Erythroblast (primary cell): ENCODE results near the gene CAMK1G.

ENCODE experiments used
- GATA1 ChIP-seq: IDR thresholded peaks from 2 replicates; pipeline ENCODE4 v1.6.1; 2011; ENCODE audit warnings: low read depth, mild to moderate bottlenecking, control low read depth, low read length, moderate library complexity
- POLR2A ChIP-seq: IDR thresholded peaks from 2 replicates; pipeline ENCODE4 v1.6.1; 2011; ENCODE audit warnings: mild to moderate bottlenecking, low read length

DNA sequence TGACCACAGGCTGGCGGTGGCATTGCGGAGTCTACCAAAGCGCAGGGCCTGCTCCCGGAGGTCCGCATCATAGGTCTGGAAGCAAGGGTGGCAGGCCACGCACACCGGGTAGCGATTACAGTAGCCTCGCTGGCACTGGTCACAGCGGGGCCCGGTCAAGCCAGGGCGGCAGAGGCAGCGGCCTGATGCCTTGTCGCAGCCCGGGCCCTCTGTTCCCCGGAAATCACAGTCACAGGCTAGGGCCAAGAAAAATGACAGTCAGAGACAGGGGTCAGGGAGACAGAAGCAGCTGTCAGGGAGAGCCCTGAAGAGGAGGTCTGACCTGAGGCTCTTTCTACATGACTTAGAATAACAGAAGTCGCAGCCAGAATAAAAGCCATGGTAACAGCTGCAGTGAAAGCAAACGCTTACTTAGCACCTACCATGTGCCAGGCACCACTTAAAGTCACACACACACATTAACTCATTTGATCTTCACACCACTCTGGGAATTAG is 42.3 kb downstream of the CAMK1G start:
- TF ChIP-seq POLR2A (no peak), GATA1 (no peak)
